Transverse colon (tissue), 4 donors: ENCODE results near the gene PCLO. TPM values are rescaled to one million over a fixed set of nuclear protein-coding genes. Genes with fewer than 3 reads are reported as not detected.

Source experiments
- DNase-seq: peaks from one replicate; pipeline ENCODE4 v3.0.0-alpha.2; 2019
- H3K27ac ChIP-seq, 4 donors: fragments of 200-600 bp; sonication (generic); 2 replicates each; pipeline ENCODE4 v1.5.1; 2016 to 2018; ENCODE audit warnings: inconsistent platforms in 4 of 4
- H3K27me3 ChIP-seq: fragments of 200-600 bp; sonication (generic); 2 replicates; pipeline ENCODE4 v1.5.1; 2017; ENCODE audit warnings: inconsistent platforms
- H3K36me3 ChIP-seq, 4 donors: fragments of 200-600 bp; sonication (generic); 2 replicates each; pipeline ENCODE4 v1.5.1; 2017 to 2019; ENCODE audit warnings: inconsistent platforms in 4 of 4
- H3K4me1 ChIP-seq, 4 donors: fragments of 200-600 bp; sonication (generic); 2 replicates each; pipeline ENCODE4 v1.5.1; 2017 to 2020; ENCODE audit warnings: inconsistent platforms in 4 of 4
- H3K4me3 ChIP-seq, 4 donors: fragments of 200-600 bp; sonication (generic); 1 replicate in 1 of 4; 2 replicates in 3 of 4; pipeline versions ENCODE4 v1.5.1 to v1.6.1; 2017 to 2019; ENCODE audit warnings: inconsistent platforms in 4 of 4
- H3K9me3 ChIP-seq, 2 donors: fragments of 200-600 bp; sonication (generic); 2 replicates each; pipeline ENCODE4 v1.5.1; 2017 to 2019; ENCODE audit warnings: inconsistent platforms in 2 of 2
- EP300 ChIP-seq: sonication (generic); formaldehyde crosslinking; IDR thresholded peaks from one replicate; pipeline ENCODE4 v1.6.1; 2017; ENCODE audit warnings: antibody characterized with exemption, low read depth
- POLR2A ChIP-seq: fragments of 450-650 bp; IDR thresholded peaks from one replicate; pipeline ENCODE4 v1.6.1; 2016; ENCODE audit warnings: antibody characterized with exemption, mild to moderate bottlenecking, moderate library complexity
- POLR2AphosphoS5 ChIP-seq, 3 donors: sonication (generic); formaldehyde crosslinking; IDR thresholded peaks; one replicate each; pipeline ENCODE4 v1.6.1; 2016; ENCODE audit warnings: antibody characterized with exemption in 3 of 3
- WGBS, 2 donors: methylation state at CpG; one replicate each; pipeline ENCODE4 v1.1.5; 2018; ENCODE audit warnings: low coverage in 1 of 2; 5-methylcytosine and 5-hydroxymethylcytosine counted together
- in situ Hi-C, 4 donors: fragments of 200-750 bp; cut with MboI; loops; one replicate each; pipeline versions ENCODE4 v1.15.0 to v1.15.1; 2017; ENCODE audit warnings: low sequenced_read_pairs in 3 of 4, low pct_ligation_motif_present in 1 of 4, low pct_unique_long_range_greater_than_20kb in 1 of 4
- intact Hi-C: fragments of 100-400 bp; cut with DNase I; formaldehyde crosslinking; loops from one replicate; pipeline ENCODE4 v1.15.1; 2023; ENCODE audit warnings: low total_unique reads
- total RNA-seq, 4 donors: library from RNA; depleted of rRNA; stranded (reverse); fragments of >200 nt; gene quantifications; one replicate each; pipeline ENCODE4 v1.1.0, GENCODE V29; 2016
- TF ChIP-seq, protein P1 (sequence below), 5 experiments: fragments of 200-600 bp in 3 of 5; fragments of 450-650 bp in 2 of 5; sonication (generic) in 3 of 5; IDR thresholded peaks; 1 replicate in 2 of 5; 2 replicates in 3 of 5; pipeline ENCODE4 v1.5.1; 2016 to 2017; ENCODE audit warnings: antibody characterized with exemption in 5 of 5, inconsistent platforms in 3 of 5, mild to moderate bottlenecking in 2 of 5, moderate library complexity in 1 of 5

Gene PCLO
- total RNA-seq, 4 donors from 2014 or later = 9.8 to 39.8 (median 16.2) TPM

DNA sequence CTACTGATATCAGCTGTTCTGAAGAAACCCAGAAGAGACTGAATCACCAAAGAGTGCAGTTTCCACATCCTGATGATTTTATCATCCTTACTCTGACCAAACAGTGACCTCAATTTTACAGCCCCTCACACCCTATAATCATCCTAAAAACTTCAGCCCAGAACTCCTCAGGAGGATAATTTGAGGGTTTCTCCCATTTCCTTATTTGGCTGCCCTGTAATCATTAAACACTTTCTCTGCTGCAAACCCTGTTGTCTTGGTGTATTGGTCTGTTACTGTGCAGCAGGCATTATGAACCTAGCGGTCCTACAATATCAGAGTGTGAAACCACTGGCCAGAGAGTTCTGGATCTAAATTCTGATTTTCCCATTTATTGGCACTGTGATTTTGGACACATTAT, 141.7 kb downstream of the PCLO start:
- no peaks in the 10 kb centered on the region for H3K36me3 ChIP-seq
- DNase-seq = no peak
- WGBS, 2 donors = 83 to 96% methylated on average over 1 of the region's 1 CpG
- in situ Hi-C loops = no loop called here
- intact Hi-C loops = no loop called here
- H3K4me1 ChIP-seq = no peaks in the 10 kb centered on the region
- TF ChIP-seq, protein P1, sequence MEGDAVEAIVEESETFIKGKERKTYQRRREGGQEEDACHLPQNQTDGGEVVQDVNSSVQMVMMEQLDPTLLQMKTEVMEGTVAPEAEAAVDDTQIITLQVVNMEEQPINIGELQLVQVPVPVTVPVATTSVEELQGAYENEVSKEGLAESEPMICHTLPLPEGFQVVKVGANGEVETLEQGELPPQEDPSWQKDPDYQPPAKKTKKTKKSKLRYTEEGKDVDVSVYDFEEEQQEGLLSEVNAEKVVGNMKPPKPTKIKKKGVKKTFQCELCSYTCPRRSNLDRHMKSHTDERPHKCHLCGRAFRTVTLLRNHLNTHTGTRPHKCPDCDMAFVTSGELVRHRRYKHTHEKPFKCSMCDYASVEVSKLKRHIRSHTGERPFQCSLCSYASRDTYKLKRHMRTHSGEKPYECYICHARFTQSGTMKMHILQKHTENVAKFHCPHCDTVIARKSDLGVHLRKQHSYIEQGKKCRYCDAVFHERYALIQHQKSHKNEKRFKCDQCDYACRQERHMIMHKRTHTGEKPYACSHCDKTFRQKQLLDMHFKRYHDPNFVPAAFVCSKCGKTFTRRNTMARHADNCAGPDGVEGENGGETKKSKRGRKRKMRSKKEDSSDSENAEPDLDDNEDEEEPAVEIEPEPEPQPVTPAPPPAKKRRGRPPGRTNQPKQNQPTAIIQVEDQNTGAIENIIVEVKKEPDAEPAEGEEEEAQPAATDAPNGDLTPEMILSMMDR (IDR thresholded peaks at IDR 0.05) = no peak
- TF ChIP-seq POLR2AphosphoS5 (IDR thresholded peaks at IDR 0.05) (no peak), POLR2A (no peak), EP300 (no peak)
- peaks cover 5 to 7% of the 10 kb centered on the region in 2 donors for H3K9me3 ChIP-seq
- no peak overlapping the region for H3K27ac ChIP-seq
- H3K27me3 ChIP-seq = no peaks in the 10 kb centered on the region
- H3K4me3 ChIP-seq = no peak overlapping the region

DNA sequence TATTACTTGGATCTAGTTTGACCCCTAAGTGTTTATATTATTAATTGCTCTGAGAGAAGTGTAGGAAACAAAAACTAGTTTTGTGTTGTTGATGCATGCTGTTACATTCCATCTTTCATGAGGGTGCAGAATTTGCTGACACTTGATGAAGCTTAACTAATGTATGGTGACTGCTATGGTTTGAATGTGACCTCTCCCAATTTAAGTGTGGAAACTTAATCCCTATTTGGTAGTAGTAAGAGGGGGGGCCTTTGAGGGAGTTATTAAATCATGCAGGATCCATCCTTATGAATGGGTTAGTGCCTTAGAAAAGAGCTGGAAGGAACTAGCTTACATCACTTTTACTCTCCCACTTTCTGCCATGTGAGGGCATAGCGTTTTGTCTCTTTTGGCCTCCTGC, 142.5 kb downstream of the PCLO start:
- intact Hi-C loops = no loop called here
- no peaks in the 10 kb centered on the region for H3K36me3 ChIP-seq

DNA sequence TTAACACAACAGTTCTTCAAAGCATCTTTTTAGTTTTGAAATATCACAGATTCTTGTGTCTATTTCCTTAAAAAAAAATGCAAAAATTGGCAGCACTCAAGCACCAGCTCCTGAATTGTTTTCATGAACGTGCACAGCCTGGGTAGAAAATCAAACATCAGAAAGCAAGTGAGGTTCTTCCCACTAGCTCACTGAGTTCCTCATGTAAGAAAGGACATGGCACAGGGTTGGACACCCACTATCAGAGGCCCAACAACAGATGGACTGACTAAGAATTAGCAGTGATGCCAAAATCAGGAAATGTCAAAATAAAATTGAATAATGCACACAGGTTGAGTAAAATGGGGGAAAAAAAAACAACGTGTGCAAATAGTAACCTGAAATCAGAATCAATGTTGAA, 146.8 kb downstream of the PCLO start:
- Histone ChIP-seq H3K9me3 (peaks cover 0 to 4% of the 10 kb centered on the region in 2 donors), H3K27ac (no peak overlapping the region), H3K4me3 (no peak overlapping the region), H3K36me3 (no peaks in the 10 kb centered on the region), H3K27me3 (no peaks in the 10 kb centered on the region), H3K4me1 (no peaks in the 10 kb centered on the region)
- TF ChIP-seq EP300 (no peak), POLR2A (no peak), POLR2AphosphoS5 (IDR thresholded peaks at IDR 0.05) (no peak)
- TF ChIP-seq, protein P1 (IDR thresholded peaks at IDR 0.05) = no peak
- DNase-seq = no peak
- in situ Hi-C loops = no loop called here
- WGBS, 2 donors = 63 to 83% methylated on average over 2 of the region's 2 CpGs
- intact Hi-C loops = no loop called here

More for the DNA sequence above, 142.5 kb downstream of the PCLO start:
- DNase-seq = no peak
- Histone ChIP-seq H3K4me1 (no peaks in the 10 kb centered on the region), H3K4me3 (no peak overlapping the region), H3K27me3 (no peaks in the 10 kb centered on the region), H3K27ac (no peak overlapping the region), H3K9me3 (peaks cover 5 to 7% of the 10 kb centered on the region in 2 donors)
- TF ChIP-seq EP300 = no peak
- no peak for TF ChIP-seq POLR2A
- TF ChIP-seq, protein P1 (IDR thresholded peaks at IDR 0.05) = no peak
- TF ChIP-seq POLR2AphosphoS5 (IDR thresholded peaks at IDR 0.05) = no peak
- in situ Hi-C loops = no loop called here
- WGBS, 2 donors = 80 to 88% methylated on average over 1 of the region's 1 CpG

DNA sequence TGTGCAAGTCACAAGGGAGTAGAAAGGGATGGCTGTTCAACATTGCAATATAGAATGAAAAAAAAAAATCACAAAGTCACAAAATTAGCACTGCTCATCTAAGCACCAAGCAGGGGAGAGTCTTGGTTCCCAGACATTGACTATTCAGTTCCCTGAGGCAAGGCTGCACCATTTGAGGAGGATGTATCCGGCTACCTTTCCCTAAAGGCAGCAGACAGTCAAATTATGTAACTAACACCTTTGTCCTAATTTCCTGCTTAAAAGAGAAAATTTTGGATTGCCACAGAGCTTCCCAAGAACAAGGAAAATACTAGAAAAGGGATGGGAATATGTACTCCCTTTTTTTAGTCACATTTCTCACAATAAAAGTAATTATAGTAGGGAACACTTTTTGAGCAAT, 148.1 kb downstream of the PCLO start:
- in situ Hi-C loops = no loop called here
- no peak for DNase-seq
- TF ChIP-seq POLR2AphosphoS5 (IDR thresholded peaks at IDR 0.05) (no peak), EP300 (no peak), POLR2A (no peak)
- TF ChIP-seq, protein P1 (IDR thresholded peaks at IDR 0.05) = no peak
- Histone ChIP-seq H3K27me3 (no peaks in the 10 kb centered on the region), H3K36me3 (no peaks in the 10 kb centered on the region), H3K9me3 (no peaks in the 10 kb centered on the region), H3K27ac (no peak overlapping the region), H3K4me1 (no peaks in the 10 kb centered on the region), H3K4me3 (no peak overlapping the region)
- intact Hi-C loops = no loop called here
- WGBS, 2 donors = 77 to 100% methylated on average over 1 of the region's 1 CpG
